ENCODE data around the gene TBCEL.
A peak's percentile ranks its signal among the peaks of the same experiment; 100 is the strongest.

GRCh38 chr11:121032546-121032945, 8.6 kb downstream of the TBCEL start:
- TF ChIP-seq CTCF (IDR thresholded peaks at IDR 0.05): peak; percentile 17; the same call in 1 of the 2 replicates
- TF ChIP-seq POLR2AphosphoS5 (IDR thresholded peaks at IDR 0.05; ENCODE audit: low read depth, low read length): no peak

Data from Panc1 (cell line).